OCI-M1 (cell line): ENCODE results near the gene JUND.

Source experiments
- DNase-seq: peaks from one replicate; lab custom pipeline; 2025; lab: John Stamatoyannopoulos, UW

The JUND gene

DNA sequence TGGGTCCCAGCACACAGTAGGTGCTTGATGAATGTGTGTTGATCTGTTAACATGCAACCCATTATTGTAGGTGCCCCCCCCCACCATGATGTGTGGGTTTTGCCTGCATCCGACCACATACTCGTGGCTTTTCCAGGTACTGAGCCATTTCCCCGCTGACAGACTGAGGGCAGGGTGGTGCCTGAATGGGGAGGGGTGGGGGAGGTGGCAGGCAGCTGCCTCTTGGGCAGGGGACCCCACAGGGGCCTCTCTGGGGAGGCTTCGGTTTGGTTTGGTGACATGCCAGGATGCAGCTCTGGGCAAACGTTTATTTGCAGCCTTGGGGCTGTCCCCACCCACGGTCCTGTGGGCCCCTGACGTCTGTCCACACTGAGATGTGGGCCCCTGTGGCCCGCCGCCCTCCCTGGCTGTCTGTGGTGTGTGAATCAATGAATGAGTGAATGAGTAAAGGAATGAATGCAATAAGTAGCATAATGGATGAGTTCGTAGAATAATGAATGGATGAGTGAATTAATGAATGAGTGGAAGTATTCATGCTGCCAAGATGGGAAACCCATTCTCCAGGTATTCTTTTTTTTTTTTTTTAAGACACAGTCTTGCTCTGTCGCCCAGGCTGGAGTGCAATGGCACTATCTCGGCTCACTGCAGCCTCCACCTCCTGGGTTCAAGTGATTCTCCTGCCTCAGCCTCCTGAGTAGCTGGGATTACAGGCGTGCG is 9.0 kb upstream of the JUND start:
- peak; percentile 87 for DNase-seq

DNA sequence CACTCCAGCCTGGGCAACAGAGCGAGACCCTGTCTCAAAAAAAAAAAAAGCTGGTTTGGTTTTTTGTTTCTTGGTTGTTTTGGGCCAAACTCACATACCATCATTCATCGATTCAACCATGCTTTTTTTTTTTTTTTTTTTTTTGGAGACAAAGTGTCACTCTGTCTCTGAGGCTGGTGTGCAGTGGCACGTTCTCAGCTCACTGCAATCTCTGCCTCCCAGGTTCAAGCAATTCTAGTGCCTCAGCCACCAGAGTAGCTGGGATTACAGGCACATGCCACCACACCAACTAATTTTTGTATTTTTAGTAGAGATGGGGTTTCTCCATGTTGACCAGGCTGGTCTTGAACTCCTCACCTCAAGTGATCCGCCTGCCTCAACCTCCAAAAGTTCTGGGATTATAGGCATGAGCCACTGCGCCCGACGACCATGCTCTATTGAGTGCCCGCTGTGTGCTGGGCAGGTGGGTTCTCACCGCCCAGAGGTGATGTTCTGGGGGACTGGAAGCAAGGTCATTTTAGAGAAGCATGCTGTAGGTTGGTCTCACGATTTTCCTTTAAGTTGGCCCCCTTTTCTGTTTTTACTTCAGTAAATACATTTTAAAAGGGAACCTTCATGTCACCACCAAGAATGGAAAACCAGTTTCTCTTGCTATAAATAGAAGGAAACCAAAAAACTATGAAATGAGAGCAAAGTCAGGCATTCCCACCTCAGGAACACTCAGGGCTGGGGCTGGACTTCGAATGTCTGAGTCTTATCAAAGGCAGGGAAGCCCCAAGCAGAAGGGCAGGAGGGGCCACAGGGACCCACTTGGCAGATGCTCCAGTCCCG is 8.3 kb upstream of the JUND start:
- no peak for DNase-seq

DNA sequence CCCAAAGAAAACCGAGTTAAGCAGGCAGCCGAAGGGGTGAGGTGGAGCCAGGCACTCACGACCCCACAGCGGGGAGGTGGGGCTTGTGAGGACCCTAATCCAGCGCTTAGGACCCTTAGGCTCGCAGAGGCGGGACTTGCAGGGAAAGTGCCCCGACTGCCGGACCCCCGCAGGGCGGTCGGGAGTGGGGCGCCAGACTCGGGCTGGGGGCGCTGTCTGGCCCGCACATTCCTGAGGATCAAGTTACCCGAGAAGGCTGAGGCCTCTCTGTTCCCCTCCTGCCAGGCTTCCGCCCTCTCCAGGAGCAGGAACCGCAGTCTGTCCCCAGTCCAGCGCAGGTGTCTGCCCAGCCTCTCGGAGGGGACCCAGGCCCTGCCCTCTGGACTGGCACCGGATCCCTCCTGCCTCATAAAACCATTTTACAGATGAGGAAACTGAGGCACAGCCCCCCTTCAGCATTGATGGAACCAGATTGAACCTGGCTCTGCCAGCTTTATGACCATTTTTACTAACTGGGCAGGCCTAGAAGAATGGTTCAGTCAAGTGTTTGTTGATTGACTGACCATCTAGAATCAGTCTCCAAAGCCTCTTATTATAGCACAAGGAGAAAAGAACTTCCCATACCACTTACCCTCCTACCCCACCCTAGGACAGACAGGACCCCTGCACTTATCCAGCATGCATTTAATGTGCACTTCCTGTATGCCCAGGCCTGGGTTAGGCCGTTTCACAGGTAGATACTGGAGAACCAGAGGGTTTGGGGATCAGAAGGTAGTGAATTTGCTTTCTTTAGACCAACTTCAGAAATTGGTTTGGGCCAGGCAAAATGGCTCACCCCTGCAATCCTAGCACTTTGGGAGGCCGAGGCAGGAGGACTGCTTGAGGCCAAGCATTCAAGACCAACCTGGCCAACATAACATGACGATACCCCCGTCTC is 6.7 kb upstream of the JUND start:
- DNase-seq: no peak

DNA sequence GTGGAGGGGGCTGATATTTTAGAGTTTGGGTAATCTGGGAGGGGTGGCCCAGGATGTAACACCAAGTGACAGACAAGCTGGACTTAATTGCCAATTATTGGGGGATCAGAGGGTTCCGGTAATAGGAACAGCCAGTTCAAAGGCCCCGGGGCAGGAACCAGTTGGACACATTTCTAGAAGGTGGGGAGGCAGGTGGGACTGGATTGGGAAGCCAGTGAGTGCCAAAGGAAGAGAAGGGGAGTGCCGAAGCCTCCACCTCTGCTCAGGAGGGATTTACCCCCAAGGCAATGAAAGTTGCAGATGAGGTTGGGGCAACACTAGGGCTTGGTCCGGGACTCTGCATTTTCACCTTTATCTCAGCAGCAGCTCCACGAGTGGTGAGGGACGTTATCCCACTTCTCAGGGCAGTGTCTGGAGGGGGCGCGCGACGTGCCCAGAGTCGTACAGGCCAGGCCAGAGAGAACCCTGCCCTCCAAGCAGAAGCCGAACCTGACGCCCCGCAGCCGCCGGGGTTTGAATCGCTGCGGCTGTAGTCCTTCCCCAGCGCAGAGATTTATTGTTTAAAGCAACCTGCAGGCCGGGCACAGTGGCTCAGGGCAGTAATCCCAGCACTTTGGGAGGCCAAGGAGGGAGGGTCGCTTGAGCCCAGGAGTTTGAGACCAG is 5.7 kb upstream of the JUND start:
- no peak for DNase-seq

DNA sequence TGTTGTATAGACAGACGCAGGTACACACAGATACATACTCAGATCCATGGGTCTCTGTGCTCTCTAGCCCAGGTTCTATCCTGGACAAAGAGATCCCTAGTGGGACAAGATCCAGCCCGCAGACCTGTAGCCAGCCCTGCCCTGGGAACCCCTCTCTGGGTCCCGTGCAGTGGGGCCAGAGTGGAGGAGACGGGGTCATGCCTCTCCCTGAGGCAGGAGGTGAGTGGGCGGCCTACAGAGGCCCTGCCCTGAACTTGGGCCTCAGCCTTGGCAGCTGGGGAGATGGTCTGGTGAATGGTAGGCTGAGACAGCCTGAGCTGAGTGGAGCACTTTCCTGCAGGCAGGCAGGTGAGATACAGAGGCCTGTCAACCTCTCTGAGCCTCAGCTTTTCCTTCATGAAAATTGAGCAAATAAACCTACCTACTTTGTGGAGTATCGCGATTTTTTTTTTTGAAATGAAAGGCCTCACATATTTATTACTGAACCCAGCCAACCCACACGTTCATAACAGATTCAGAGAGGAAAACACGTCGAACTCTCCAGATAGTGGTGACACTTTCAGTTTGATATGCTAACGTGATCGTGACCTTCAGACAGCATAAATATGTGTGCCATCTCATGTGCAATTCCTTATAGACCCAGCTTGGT is 3.4 kb upstream of the JUND start:
- DNase-seq: peak; percentile 12

DNA sequence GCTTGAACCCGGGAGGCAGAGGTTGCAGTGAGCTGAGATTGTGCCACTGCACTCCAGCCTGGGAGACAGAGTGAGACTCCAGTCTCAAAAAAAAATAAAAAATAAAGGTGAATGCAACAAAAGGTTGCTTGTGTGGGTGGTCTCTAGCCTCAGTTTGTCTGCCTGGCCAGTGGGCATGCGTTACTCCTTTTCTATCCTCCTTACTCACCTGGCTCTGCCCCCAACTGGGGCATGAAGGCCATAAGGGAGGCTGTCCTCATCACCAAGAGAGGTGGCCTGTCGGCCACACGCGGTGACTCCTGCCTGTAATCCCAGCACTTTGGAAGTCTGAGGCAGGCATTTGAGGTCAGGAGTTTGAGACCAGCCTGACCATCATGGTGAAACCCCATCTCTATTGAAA is 1.9 kb upstream of the JUND start:
- no peak for DNase-seq

DNA sequence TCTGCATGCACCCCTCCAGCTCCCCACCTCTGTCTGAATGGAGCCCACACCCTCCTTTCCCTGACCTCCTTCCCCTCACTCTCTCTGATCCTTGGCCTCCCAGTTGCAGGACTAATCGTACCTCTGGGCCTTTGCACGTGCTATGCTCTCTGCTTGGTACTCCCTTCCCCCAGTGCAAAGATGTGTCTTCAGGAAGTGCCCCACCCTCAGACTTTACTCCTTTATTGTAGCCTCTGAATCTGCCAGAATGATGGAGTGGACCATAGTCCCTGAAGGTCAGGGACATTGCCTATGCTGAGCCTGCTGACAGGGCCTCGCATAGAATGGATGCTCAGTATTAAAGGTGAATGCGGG is 1.3 kb upstream of the JUND start:
- DNase-seq: peak; percentile 59

DNA sequence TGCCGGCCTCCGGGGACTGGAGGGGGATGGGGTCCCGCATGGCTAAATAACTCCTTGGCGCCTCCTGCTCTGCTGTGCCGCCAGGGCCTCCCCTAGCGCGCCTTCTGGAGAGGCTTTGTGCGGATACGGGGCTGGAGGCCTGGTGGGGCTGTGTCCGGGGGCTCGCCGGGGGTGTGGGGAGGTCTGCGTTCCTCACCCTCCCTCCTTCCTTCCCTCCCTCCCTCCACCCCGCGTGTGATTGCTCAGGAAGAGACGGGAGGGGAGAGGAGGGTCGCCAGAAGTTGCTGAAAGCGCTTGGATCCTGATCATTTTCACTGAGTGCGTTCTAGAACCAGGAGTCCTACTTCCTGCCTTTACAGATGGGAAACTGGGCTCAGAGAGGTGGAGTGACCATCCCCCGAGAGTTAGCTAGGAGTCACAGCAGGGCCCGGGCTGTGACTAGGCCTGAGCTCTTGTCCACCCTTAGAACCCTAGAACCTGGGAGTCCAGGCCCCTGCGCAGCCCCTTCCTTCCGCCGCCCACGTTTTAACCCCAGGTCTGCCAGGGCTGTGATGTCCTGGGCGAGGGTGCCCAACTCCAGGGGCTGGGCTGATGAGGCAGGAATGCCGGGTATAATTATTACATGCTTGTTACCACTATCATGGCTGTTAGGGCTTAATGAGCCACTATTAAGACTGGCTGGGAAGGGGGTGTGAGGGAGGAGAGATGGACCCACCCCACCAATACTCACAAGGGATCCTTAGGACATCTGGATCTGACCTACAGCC is 782 bp upstream of the JUND start:
- DNase-seq: no peak

DNA sequence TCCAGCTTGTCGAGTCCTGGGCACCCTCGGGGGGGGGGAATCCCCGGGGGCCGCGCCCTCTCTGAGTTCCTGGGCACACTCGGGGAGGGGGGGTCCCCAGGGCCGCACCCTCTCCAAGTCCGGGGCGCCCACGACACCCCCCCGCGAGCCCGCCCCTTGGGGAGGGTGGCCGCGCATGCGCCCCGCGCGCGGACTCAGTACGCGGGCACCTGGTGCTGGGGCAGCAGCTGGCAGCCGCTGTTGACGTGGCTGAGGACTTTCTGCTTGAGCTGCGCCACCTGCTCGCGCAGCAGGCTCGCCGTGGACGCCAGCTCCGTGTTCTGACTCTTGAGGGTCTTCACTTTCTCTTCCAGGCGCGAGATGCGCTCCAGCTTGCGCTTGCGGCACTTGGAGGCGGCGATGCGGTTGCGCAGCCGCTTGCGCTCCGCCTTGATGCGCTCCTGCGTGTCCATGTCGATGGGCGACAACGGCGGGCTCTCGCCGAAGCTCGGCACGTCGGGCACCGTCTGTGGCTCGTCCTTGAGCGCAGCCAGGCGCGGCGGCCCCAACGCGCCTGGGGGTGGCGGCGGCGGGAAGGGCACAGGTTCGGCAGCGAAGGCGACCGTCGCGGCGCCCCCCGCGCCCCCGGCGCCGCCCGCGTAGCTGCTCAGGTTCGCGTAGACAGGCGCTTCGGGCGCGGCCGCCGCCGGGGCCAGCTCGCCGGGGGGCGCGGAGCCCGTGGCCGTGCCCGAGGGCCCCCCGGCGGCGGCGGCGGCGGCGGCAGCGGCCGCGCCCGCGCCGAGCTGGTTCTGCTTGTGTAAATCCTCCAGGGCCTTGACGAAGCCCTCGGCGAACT is 958 bp downstream of the JUND start:
- DNase-seq: peak; percentile 69

DNA sequence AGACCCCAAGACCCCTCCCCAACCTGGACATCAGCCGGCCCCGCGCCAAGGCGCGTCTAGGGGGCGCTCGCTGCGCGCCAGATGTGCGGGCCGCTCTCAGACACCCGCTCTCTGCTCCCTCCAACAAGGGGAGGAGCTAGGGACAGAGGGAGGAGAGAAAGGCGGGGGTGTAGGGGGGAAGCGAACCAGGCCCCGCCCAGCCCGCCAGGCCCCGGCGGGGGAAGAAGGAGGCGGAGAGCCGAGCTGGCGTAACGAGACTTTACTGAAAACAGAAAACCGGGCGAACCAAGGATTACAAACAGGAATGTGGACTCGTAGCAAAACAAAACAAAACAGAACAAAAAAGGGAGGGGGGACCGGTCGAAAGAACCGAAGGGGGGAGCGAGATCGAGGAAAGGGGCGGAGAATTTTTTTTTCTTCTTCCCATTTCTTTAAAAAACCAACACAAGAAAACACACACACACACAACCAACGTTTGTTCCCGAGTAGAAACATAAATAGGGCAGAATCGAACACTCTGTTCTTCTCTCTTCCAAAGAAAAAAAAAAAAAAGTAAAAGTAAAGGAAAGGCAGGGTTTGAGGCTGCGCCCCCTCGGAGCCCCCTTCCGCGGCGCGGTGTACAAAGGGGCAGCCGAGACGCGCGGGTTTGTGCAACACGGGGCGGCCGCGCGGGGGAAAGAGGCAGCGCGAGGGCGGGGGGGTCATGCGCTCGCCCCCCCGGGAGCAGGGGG is 1.7 kb downstream of the JUND start:
- peak; percentile 96 for DNase-seq

DNA sequence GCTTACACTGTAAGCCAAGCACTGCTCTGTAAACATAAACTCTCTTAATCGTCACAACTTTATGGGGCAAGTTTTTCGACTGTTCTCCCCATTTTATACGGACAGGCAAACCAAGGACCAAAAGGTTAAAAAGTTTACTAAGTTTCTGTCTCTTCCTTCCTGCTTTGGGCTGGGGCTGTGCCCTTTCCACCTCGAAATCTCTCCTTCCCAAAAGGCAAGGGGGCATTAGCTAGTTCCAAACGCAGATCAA is 2.2 kb downstream of the JUND start:
- no peak for DNase-seq

DNA sequence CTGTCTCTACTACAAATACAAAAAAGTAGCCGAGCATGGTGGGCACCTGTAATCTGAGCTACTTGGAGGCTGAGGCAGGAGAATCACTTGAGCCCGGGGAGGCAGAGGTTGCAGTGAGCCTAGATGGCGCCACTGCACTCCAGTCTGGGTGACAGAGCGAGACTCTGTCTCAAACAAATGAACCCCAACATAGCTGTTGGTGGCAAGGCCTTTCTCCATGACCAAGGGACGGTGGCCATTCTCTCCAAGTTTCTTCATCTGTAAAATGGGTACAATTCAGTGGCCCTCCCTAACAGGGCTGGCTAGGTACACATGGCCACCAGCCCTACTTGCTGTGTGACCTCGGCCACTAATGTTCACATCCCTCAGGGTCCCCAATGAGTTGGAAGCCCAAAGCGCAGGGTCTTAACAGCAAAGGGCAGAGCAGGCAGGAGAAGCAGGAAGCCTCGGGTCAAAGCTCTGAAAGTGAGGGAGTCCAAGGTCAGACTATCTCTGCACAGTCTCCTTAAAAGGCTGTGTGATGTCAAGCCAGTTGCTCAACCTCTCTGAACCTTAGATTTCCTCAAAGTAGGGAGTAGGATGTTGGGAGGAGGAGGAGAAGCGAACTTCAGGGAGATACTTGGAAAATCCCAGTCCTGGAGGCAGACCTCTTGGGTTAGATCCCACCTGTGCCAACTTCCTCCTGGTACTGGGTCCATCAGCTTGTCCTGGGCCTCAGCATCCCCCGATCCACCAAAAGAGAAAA is 2.7 kb downstream of the JUND start:
- DNase-seq: peak; percentile 60

DNA sequence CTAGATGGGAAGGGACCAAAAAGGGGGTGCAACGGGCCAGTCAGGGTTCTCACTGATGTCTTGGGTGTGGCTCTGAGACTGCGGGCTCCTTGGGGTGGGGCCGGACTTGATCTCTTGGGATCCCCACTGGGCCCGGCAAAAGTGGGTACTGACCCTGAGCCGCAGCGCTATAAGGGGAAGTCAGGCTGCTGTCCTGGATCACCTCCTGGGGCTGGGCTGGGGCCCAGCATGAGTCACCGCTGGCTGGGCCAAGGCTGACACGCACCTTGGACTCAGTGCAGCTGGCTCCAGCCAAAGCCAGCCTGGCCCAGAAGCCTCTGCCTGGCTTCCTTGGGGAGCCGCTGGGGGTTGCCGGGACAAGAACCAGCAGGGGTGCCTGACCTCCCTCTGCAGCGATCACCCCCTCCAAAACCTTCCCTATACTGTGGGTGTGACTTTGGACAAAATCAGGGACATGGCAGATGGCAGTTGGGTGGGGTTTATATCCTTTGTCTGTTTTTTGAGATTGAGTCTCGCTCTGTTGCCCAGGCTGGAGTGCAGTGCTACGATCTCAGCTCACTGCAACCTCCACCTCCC is 6.6 kb downstream of the JUND start:
- peak; percentile 89 for DNase-seq

DNA sequence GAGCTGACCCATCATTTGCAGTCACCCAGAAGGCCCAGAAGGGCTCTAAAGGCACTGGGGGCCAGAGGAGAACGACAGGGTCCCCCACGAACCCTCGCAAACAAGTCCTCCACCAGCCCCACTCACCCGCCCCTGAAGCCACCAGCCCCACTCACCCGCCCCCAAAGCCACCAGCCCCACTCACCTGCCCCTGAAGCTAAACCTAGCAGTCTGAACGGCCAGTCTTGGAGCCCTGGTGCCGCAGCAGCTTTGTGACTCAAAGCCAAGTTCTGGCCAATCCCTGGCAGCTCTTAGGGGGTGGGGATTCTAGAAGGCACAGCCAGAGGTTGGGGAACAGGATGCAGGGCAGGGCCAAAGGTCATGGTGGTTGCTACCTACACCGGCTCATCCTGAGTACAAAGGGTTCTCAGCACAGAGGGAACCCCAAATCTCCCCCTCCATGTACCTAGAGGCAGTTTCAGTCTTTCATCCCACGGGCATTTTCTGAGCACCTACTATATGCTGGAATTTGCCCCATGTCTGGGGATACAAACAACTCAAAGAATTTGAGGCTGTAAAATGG is 7.1 kb downstream of the JUND start, which contains the start of gene IQCN:
Gene IQCN, minus strand, starts transcription at position 234 of the 562 bp plus-strand sequence. CDS start 4,974 bp downstream, outside the sequence.
- DNase-seq: peak; percentile 44

DNA sequence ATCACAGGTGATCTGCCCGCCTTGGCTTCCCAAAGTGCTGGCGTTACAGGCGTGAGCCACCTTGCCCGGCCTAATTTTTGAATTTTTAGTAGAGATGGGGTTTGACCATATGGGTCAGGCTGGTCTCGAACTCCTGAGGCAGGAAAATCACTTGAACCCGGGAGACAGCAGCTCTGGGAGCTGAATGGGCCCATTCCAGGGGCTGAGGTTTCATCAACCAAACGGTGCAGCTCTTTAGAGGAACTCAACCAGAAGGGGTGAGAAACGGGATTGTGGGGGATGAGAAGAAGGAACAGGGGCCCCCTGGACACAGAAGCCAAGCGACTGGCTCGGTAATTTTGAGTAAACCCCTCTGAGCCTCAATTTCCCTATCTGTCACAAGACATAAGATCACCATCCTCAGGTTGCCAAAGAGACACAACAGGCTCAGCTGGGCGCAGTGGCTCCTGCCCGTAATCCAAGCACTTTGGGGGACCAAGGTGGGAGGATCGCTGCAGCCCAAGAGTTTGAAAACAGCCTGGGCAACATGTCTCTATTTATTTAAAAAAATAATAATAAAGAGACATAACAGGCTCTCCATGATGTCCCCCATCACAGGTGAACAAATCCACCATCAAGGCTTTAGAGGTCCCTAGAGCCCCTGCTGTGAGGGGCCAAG is 7.7 kb downstream of the JUND start:
- no peak for DNase-seq

DNA sequence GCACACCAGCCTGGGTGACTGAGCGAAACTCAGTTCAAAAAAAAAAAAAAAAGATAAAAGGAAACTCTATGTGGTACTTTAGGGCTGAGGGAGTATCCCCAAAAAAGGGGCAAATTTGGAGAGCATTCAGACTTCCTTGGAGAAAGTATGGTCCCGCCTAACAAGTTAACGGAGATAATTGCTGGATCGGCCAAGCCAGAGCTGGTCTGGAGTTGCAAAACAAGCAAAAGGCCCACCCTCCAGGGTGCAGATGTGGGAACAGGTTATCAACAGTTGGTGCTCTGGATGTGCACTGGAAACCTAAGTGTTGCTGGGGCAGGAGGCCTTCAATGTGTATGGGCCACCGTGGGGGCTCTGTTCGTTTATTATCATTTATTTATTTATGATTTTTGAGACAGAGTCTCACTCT is 10.0 kb downstream of the JUND start:
- DNase-seq: no peak

DNA sequence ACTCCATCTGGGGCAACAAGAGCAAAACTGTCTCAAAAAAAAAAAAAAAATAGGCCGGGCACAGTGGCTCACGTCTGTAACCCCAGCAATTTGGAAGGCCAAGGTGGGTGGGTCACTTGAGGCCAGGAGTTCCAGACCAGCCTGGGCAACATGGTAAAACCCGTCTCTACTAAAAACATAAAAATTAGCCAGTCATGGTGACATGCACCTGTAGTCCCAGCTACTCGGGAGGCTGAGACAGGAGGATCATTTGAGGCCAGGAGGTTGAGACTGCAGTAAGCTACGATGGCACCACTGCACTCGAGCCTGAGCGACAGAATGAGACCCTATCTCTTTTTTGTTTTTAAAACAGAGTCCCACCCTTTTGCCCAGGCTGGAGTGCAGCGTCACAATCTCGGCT is 11.1 kb downstream of the JUND start:
- no peak for DNase-seq
